Measurements from ENCODE around the gene STXBP6.

DNA sequence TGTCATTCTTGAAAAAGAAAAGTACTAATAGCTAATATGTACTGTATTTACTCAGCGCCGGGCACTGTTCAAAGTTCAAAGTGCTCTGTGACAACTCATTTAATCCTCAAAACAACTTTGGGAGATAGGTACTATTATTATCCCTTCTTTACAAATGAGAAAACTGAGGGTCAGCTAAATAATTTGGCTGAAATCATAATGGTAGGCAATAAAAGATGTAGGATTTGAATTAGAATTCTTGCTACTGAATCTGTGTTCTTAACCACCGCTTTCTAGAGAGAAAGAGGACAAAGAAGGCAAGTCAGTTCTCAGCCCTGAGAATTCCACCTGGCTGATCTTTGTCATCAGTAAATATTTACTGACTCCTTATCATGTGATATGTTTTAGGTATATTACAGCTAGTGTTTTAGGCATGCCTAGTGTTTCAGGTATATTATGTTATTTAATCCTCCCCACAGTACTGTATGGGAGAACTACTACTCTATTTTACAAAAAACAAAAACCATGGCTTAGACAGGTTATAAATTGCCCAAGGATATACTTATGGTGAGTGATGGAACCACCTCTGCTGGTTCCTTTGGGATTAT lies 210.2 kb downstream of the STXBP6 start:
- no peak for TF ChIP-seq POLR2A (IDR thresholded peaks at IDR 0.05; ENCODE audit: low read length)
- no peak for TF ChIP-seq GATA1 (IDR thresholded peaks at IDR 0.05; ENCODE audit: low read depth, low read length)

All from erythroblast (primary cell).